Measurements from ENCODE around the gene RBM23. TPM values are rescaled to one million over a fixed set of nuclear protein-coding genes. Genes with fewer than 3 reads are reported as not detected.
"Not testable (repeated sequence)": the region's sequence is repeated elsewhere in the genome, so short reads cannot be mapped to it uniquely, and the experiment has no call there.

Gene RBM23
- 76.5 TPM for total RNA-seq

GRCh38 chr14:22918804-22919600 lies at the start of gene RBM23:
RBM23 (minus strand) TSS chr14:22919149.
- peak; percentile 100 for DNase-seq (ENCODE audit: low spot score)

- no peak for DNase-seq (ENCODE audit: low spot score)
Measured at GRCh38 chr14:22966783-22967269, 47.9 kb upstream of the RBM23 start.

DNA sequence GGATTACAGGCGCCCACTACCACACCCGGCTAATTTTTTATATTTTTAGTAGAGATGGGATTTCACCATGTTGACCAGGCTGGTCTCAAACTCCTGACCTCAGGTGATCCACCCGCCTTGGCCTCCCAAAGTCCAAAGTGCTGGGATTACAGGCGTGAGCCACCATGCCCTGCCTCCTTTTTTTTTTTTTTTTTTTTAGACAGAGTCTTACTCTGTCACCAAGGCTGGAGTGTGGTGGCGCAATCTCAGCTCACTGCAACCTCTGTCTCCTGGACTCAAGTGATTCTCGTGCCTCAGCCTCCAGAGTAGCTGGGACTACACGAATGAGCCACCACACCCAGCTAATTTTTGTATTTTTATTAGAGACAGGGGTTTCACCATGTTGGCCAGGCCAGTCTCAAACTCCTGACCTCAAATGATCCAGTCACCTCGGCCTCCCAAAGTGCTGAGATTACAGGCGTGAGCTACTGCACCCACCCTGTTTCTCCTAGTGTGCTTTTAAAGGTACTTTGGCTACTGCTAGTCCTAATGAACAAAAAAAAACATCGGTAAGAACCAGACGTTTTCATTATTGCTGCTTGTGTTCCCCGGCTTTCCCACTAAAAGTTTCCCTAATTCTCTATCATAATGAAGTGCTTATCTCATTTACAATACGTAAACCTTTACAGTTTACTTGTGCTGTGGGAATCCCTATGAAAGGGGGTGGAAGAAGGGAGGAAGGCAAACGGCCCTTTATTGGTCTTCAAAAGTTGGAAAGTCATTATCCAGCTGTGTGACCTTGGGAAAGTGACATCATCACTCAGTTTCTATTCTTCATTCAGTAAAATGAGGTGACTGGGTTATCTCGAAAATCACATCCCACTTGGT lies 47.2 kb upstream of the RBM23 start:
- DNase-seq (ENCODE audit: low spot score), result not testable (repeated sequence)

GRCh38 chr14:22962061-22962676 lies 43.2 kb upstream of the RBM23 start:
- DNase-seq (ENCODE audit: low spot score), result no peak

- DNase-seq (ENCODE audit: low spot score), result no peak
Measured at GRCh38 chr14:22955702-22956569, 37.0 kb upstream of the RBM23 start.

GRCh38 chr14:22952418-22952817 lies 33.5 kb upstream of the RBM23 start:
- no peak for DNase-seq (ENCODE audit: low spot score)

GRCh38 chr14:22951795-22952194 lies 32.8 kb upstream of the RBM23 start:
- DNase-seq (ENCODE audit: low spot score), result not testable (repeated sequence)

GRCh38 chr14:22945642-22946041 lies 26.7 kb upstream of the RBM23 start:
- DNase-seq (ENCODE audit: low spot score), result no peak

GRCh38 chr14:22939684-22940083 lies 20.7 kb upstream of the RBM23 start:
- no peak for DNase-seq (ENCODE audit: low spot score)

GRCh38 chr14:22935156-22935555 lies 16.2 kb upstream of the RBM23 start:
- no peak for DNase-seq (ENCODE audit: low spot score)

- no peak for DNase-seq (ENCODE audit: low spot score)
Measured at GRCh38 chr14:22932146-22932545, 13.2 kb upstream of the RBM23 start.

GRCh38 chr14:22929961-22930364 lies 11.0 kb upstream of the RBM23 start:
- DNase-seq (ENCODE audit: low spot score), result no peak

DNA sequence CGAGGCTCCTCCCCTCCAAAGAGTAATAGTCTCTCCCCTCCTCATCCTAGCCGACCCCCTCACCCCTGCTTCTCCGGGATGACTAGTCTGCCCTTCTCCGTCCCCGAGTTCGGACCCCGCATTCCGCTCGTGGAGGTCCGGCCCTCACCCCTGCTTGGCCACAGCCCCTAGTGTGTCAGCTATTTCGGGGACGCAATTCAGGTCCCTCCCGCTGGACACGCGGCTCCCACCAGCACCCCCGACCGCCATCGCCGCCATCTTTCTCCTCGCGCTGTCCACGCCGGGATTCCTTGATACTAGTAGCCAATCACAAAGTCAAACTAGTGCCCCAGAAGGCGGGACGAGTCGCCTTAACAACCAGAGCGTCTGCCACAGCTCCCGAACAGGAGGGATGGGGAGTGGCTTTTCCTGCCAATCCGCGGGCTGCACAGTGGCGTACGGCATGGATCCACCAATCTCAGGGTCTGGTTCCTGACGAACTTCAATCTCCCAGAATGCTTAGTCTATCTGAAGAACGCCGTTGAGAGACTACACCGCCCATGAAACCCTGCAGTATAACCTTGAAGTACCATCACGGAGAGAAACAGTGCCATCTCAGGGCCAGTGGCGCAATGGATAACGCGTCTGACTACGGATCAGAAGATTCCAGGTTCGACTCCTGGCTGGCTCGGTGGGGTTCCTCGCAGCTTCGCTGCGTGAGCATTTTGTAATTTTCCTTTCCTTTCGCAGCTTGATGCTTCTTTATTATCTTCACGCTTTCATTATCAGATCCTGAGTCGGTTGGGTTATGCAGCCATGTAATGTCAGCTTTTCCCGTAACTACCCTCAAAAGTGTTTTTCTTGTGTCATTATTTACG lies 10.4 kb upstream of the RBM23 start, which contains the start of gene PRMT5:
Gene PRMT5 (minus strand): TSS at position 273 of the 857 bp plus-strand sequence. CDS start 15 bp downstream, at position 258.
- peak; percentile 99 for DNase-seq (ENCODE audit: low spot score)

DNA sequence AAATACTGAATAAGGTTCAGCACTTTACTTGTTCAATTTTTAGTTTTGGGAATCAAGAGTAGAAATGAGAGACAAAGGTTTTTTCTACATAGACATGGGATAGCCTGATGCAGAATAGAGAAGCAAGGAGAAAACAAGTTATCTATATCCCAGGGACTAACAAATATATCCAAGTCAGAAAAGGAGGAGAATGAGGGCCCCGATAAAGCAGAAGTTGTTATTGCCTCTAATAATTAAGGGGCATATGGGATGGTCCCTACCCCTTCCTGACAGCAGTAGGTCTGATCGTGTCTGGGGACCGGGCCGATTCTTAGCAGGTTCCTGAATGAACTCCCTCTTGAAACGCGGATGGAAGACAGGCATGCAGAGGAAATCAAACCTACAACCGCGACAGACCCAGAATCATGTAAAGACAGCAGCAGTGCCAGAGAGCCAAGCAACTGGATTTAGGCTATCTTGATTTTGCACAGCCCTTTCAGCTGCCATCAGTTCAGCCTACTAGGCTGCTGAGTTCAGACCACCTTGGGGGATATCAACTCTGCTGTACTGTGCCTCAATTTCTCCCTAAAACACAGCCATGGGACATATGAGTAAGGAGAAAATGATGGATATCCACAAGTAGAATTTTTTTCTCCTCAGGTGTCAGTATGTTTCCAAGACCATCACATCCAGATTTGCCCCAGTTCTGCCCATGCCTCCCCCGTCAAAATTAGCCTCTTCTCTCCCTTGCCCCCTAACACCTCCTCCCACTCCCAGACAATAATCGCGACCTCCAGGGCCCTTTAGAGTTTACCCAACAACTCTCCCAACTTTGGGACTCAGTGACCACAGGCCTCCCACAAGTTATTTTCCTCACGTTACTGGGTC lies 9.5 kb upstream of the RBM23 start:
- DNase-seq (ENCODE audit: low spot score), result no peak

DNA sequence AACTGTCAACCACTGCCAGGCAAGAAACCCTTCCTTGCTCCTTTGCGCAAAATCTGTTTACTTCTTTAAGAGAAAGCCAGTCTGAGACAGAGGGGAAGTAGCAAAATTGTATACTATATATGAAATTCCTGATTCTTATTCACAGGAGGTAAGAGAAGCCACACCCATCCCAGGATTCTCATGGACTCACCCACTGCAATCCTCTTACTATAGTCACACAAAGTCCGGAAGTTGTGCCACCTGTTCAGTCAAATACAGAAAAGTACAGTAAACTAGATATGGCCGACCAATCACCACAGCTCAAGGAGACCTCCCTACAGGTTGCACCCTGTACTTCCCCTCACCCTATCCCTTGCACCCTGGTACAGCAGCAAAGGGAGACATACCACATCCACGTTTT lies 7.4 kb upstream of the RBM23 start:
- DNase-seq (ENCODE audit: low spot score), result no peak

- no peak for DNase-seq (ENCODE audit: low spot score)
Measured at GRCh38 chr14:22925513-22925912, 6.6 kb upstream of the RBM23 start.

DNA sequence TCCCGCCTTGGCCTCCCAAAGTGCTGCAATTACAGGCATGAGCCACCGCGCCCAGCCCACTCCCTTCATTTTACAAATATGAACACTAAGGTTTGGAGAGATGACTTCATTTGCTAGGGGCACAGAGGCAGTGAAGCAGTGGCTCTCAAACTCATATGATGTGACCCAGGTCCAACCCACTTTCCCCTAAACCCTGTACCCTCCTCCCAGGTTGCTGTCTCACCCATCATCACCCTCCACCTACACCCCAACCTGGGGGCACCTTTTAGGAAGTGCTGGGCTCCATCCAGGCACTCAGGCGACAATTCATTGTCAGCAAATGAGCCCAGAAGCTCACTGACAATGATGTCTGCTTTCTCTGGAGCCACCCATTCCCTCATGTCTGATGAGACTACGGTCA lies 4.8 kb upstream of the RBM23 start:
- DNase-seq (ENCODE audit: low spot score), result no peak

DNA sequence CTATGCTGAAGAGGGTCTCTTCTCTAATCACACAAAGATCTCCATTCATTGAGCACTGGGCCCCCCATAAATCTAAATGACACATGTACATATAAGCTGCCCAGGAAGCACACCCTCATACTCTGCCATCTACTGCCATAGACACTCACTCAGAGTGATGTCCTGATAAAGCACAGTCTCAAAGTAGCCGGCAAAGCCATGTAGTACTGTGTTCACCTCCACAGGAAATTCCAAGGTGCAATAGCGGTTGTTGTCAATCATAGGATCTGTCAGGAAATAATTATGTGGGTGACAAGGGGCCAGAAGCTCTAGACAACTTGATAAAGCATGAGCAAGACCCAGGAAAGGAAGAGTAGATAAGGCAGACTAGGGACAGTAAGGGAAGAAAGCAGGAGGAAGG lies 3.3 kb upstream of the RBM23 start:
- DNase-seq (ENCODE audit: low spot score), result no peak

DNA sequence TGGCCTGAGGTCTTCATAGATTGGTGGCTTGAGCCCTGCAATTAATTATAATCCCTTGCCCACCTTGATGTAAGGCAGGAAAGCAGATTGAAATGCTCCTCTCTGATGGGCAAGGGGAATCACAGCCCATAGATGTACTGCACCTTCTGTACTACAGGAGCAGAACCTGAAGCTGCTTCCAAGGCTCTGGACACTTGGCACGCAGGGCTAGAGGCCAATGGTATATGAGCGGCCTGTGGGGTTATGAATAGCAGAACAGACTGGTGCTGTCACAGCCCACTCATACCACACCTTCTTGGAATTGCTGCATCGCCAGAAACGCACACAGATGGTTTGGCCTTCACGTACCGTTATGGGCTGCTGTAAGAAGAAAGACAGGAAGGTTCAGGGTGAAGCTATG lies 1.7 kb upstream of the RBM23 start:
- DNase-seq (ENCODE audit: low spot score), result no peak

Data from mucosa of gallbladder (tissue), 1 donor.